Neuronal stem cell (in vitro differentiated cells): ENCODE measurements around the gene FAIM2.

Experiments used
- DNase-seq: peaks from one replicate; pipeline ENCODE4 v3.0.0-alpha.2; 2013; ENCODE audit warnings: low spot score
- H2AFZ ChIP-seq: one replicate; pipeline ENCODE4 v1.6.1; 2013; ENCODE audit warnings: mild to moderate bottlenecking, low read length, inconsistent platforms
- H2AK5ac ChIP-seq: 2 replicates; pipeline ENCODE4 v1.6.1; 2013; ENCODE audit warnings: low read depth, mild to moderate bottlenecking, inconsistent platforms, low read length, moderate library complexity, mixed read lengths
- H2BK120ac ChIP-seq: 2 replicates; pipeline ENCODE4 v1.6.1; 2013; ENCODE audit warnings: low read depth, mild to moderate bottlenecking, inconsistent platforms, low read length, moderate library complexity, mixed read lengths
- H2BK12ac ChIP-seq: one replicate; pipeline ENCODE4 v1.6.1; 2013; ENCODE audit warnings: low read length, inconsistent platforms
- H2BK15ac ChIP-seq: 2 replicates; pipeline ENCODE4 v1.6.1; 2013; ENCODE audit warnings: mild to moderate bottlenecking, low read length, inconsistent platforms, mixed read lengths
- H2BK5ac ChIP-seq: one replicate; pipeline ENCODE4 v1.6.1; 2013; ENCODE audit warnings: inconsistent platforms, mild to moderate bottlenecking, low read length, moderate library complexity
- H3K14ac ChIP-seq: one replicate; pipeline ENCODE4 v1.6.1; 2013; ENCODE audit warnings: low read length, inconsistent platforms
- H3K18ac ChIP-seq: 2 replicates; pipeline ENCODE4 v1.6.1; 2013; ENCODE audit warnings: low read length, inconsistent platforms
- H3K23ac ChIP-seq: 2 replicates; pipeline ENCODE4 v1.6.1; 2013; ENCODE audit warnings: low read depth, mild to moderate bottlenecking, mixed read lengths, low read length, inconsistent platforms; ENCODE audit not compliant: poor library complexity
- H3K27ac ChIP-seq: replicated peaks from 3 replicates; pipeline ENCODE4 v1.5.1; 2013; ENCODE audit warnings: low read length, inconsistent platforms
- H3K27me3 ChIP-seq, 3 experiments: 2 replicates each; pipeline ENCODE4 v1.6.1; 2013; ENCODE audit warnings: low read length in 3 of 3, mild to moderate bottlenecking in 2 of 3, inconsistent platforms in 1 of 3, low read depth in 1 of 3, mixed read lengths in 1 of 3, moderate library complexity in 1 of 3; ENCODE audit not compliant: control insufficient read depth in 3 of 3, insufficient read depth in 3 of 3
- H3K36me3 ChIP-seq, 2 donors: replicated peaks in 1 of 2; 2 replicates each; pipeline ENCODE4 v1.6.1; 2013; ENCODE audit warnings: low read length in 2 of 2; ENCODE audit not compliant: control insufficient read depth in 2 of 2, insufficient read depth in 2 of 2
- H3K4ac ChIP-seq: 2 replicates; pipeline ENCODE4 v1.6.1; 2013; ENCODE audit warnings: inconsistent platforms, mild to moderate bottlenecking, low read length, moderate library complexity
- H3K4me1 ChIP-seq, 2 donors: 1 replicate in 1 of 2; 2 replicates in 1 of 2; pipeline ENCODE4 v1.6.1; 2013; ENCODE audit warnings: low read length in 2 of 2, low read depth in 1 of 2; ENCODE audit not compliant: control insufficient read depth in 2 of 2, insufficient read depth in 1 of 2
- H3K4me2 ChIP-seq: one replicate; pipeline ENCODE4 v1.6.1; 2013; ENCODE audit warnings: mild to moderate bottlenecking, low read length, inconsistent platforms; ENCODE audit not compliant: insufficient read depth, poor library complexity, severe bottlenecking
- H3K4me3 ChIP-seq, 2 donors: 2 replicates each; pipeline ENCODE4 v1.5.1; 2013; ENCODE audit warnings: low read length in 2 of 2, mild to moderate bottlenecking in 2 of 2, inconsistent platforms in 1 of 2, moderate library complexity in 1 of 2
- H3K79me1 ChIP-seq: one replicate; pipeline ENCODE4 v1.6.1; 2013; ENCODE audit warnings: low read depth, mild to moderate bottlenecking, inconsistent platforms, low read length, moderate library complexity
- H3K9ac ChIP-seq: one replicate; pipeline ENCODE4 v1.6.1; 2013; ENCODE audit warnings: mild to moderate bottlenecking, low read depth, low read length, inconsistent platforms; ENCODE audit not compliant: poor library complexity
- H3K9me3 ChIP-seq, 2 donors: replicated peaks in 1 of 2; 2 replicates each; pipeline versions ENCODE3 to v1.6.1; 2013; ENCODE audit warnings: low read length in 2 of 2, mild to moderate bottlenecking in 2 of 2, inconsistent platforms in 1 of 2, low read depth in 1 of 2, mixed read lengths in 1 of 2, moderate library complexity in 1 of 2; ENCODE audit not compliant: control insufficient read depth in 2 of 2, insufficient read depth in 1 of 2
- H4K8ac ChIP-seq: one replicate; pipeline ENCODE4 v1.6.1; 2013; ENCODE audit warnings: low read depth, mild to moderate bottlenecking, inconsistent platforms, low read length, moderate library complexity
- H4K91ac ChIP-seq: one replicate; pipeline ENCODE4 v1.6.1; 2013; ENCODE audit warnings: low read length, low read depth, mild to moderate bottlenecking, inconsistent platforms; ENCODE audit not compliant: poor library complexity
- WGBS, 2 donors: extraction: QIAGEN DNeasy Blood & Tissue Kit; methylation state at CpG; one replicate each; pipeline ENCODE4 v1.1.7; 2013; ENCODE audit warnings: missing lambda C conversion rate in 2 of 2, mixed read lengths in 1 of 2; ENCODE audit not compliant: insufficient read length in 2 of 2, insufficient replicate concordance in 1 of 2; ENCODE audit errors: extremely low coverage in 2 of 2; 5-methylcytosine and 5-hydroxymethylcytosine counted together

Gene FAIM2

DNA sequence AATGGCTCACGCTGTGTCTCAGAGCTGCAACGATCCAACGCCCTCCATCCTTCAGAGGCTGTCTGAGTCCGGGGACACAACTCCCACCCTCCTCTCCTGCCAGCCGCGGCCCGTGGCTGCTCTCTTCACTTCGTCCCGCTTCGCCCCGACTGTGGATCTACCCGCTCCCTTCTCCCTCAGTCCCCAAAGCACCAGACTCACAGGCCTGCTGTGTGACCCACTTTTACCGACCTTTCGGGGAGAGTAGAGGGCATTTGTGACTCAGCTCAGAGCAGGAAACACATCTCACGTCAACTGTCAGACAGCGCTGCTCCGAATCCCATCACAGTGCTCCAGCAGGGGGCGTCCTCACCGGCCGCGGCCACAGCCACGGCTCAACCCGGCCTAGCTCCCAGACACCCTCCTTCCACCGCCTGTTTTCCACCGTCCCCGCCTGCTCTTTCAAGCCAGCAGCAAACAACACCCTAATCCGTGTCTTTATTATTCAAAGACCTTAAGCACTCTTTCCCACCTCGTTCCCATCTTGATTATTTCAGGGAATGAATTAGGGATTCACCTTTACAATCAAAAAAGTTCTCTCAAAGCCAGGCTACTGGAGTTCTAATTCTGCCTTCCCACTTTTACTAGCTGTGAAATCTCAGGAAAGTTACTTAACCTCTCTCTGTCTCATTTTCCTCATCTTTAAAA, 41.8 kb upstream of the FAIM2 start:
- Histone ChIP-seq H4K91ac (no peak overlapping the region), H3K9ac (no peak overlapping the region), H3K27ac (no peak overlapping the region), H3K4me3 (peak overlapping the region; percentile 33 to 73), H3K9me3 (no peaks in the 10 kb centered on the region), H3K4ac (no peak overlapping the region), H3K23ac (no peak overlapping the region), H2AK5ac (no peak overlapping the region), H2BK120ac (no peak overlapping the region), H3K36me3 (no peaks in the 10 kb centered on the region), H3K79me1 (no peaks in the 10 kb centered on the region), H2BK5ac (no peak overlapping the region), H3K18ac (peak overlapping the region; percentile 5), H3K4me2 (peak overlapping the region; percentile 58), H2BK12ac (no peak overlapping the region), H4K8ac (no peak overlapping the region), H2AFZ (peak overlapping the region; percentile 86), H2BK15ac (no peak overlapping the region), H3K14ac (no peak overlapping the region), H3K27me3 (peaks cover 0 to 76% (median 5%) of the 10 kb centered on the region in 3 experiments), H3K4me1 (peaks cover 2 to 4% of the 10 kb centered on the region in 2 donors)
- WGBS, 2 donors = no CpG with 5 or more reads among the region's 28 CpGs
- DNase-seq = peak; percentile 73

DNA sequence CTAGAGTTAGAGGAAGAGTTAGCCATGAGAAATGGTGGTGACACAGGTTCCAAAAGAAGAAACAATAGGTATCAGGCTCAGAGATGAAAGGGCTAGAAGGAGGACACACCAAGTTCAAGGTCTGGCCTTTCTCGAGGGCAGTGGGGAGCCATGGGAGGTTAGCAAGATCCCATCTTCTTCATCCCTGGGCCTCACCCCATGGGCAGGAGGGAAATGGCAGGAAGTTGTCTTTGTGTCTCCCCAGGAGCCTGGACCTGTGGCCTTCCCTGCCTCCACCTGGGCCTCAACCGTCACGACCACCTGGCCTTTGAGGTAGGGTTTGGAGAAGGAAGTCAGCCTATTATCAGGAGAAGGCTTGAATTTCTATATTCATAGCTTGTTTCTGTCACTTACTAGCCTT, 41.0 kb upstream of the FAIM2 start:
- Histone ChIP-seq H4K8ac (no peak overlapping the region), H2BK15ac (peak overlapping the region; percentile 14), H3K4ac (no peak overlapping the region), H2BK120ac (no peak overlapping the region), H3K9me3 (no peaks in the 10 kb centered on the region), H2AFZ (no peak overlapping the region), H3K14ac (no peak overlapping the region), H2BK5ac (no peak overlapping the region), H2BK12ac (no peak overlapping the region), H3K27me3 (peaks cover 0 to 78% (median 5%) of the 10 kb centered on the region in 3 experiments), H3K4me2 (no peak overlapping the region), H3K27ac (no peak overlapping the region), H3K36me3 (no peaks in the 10 kb centered on the region), H3K79me1 (no peaks in the 10 kb centered on the region), H3K4me3 (no peak overlapping the region), H2AK5ac (no peak overlapping the region), H3K23ac (no peak overlapping the region), H3K4me1 (peaks cover 2% of the 10 kb centered on the region in 2 donors), H4K91ac (no peak overlapping the region), H3K18ac (no peak overlapping the region), H3K9ac (no peak overlapping the region)
- DNase-seq = no peak
- no CpG with 5 or more reads among the region's 3 CpGs for WGBS, 2 donors

DNA sequence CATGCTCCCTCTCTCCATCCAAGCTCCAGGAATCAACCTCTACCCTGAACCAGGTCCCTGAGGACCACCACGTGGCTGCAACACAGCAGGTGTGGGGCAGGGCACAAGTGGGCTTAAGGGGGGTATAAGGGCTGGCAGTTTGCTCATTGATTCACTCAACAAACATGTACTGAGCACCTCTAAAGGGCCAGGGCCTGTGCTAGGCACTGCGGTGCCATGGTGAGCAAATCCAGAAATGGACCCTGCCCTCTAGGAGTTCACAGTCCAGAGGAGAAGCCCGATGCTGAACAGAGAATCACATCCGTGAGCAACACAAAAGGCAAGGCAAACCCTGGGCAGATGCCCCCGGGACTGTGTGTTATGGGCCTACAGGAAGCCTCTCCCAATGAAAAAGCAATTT, 40.3 kb upstream of the FAIM2 start:
- Histone ChIP-seq H2AK5ac (no peak overlapping the region), H2BK12ac (no peak overlapping the region), H3K14ac (no peak overlapping the region), H2BK120ac (no peak overlapping the region), H4K8ac (no peak overlapping the region), H3K9me3 (no peaks in the 10 kb centered on the region), H3K9ac (no peak overlapping the region), H2BK5ac (no peak overlapping the region), H3K4me1 (peaks cover 2% of the 10 kb centered on the region in 2 donors), H4K91ac (no peak overlapping the region), H3K27ac (no peak overlapping the region), H3K4me2 (no peak overlapping the region), H3K27me3 (peaks cover 0 to 76% (median 5%) of the 10 kb centered on the region in 3 experiments), H2AFZ (no peak overlapping the region), H3K18ac (no peak overlapping the region), H3K23ac (no peak overlapping the region), H3K4me3 (no peak overlapping the region), H3K4ac (no peak overlapping the region), H3K79me1 (no peaks in the 10 kb centered on the region), H2BK15ac (no peak overlapping the region), H3K36me3 (no peaks in the 10 kb centered on the region)
- no peak for DNase-seq
- no CpG with 5 or more reads among the region's 5 CpGs for WGBS, 2 donors

- Histone ChIP-seq H3K23ac (no peak overlapping the region), H4K91ac (no peak overlapping the region), H3K4ac (no peak overlapping the region), H3K9me3 (no peaks in the 10 kb centered on the region), H3K79me1 (no peaks in the 10 kb centered on the region), H3K14ac (no peak overlapping the region), H3K4me2 (no peak overlapping the region), H3K9ac (no peak overlapping the region), H2AFZ (no peak overlapping the region), H3K4me1 (peaks cover 2% of the 10 kb centered on the region in 2 donors), H3K27ac (no peak overlapping the region), H3K4me3 (no peak overlapping the region), H2BK15ac (peak overlapping the region; percentile 45), H3K18ac (no peak overlapping the region), H2BK120ac (no peak overlapping the region), H4K8ac (no peak overlapping the region), H2AK5ac (peak overlapping the region; percentile 67), H3K36me3 (no peaks in the 10 kb centered on the region), H3K27me3 (peaks cover 0 to 76% (median 5%) of the 10 kb centered on the region in 3 experiments), H2BK5ac (no peak overlapping the region), H2BK12ac (peak overlapping the region; percentile 26)
- DNase-seq = no peak
- no CpG with 5 or more reads among the region's 1 CpG for WGBS, 2 donors
These were observed 39.9 kb upstream of the FAIM2 start for GRCh38 chr12:49943625-49943960.
